Measurements from ENCODE around the gene INSM2. TPM values are rescaled to one million over a fixed set of nuclear protein-coding genes. Genes with fewer than 3 reads are reported as not detected.

Gene INSM2
- total and polyA plus RNA-seq, 2 of the 4 experiments (the other 2 are of a cell fraction) = not detected

GRCh38 chr14:35519986-35520385 lies 14.0 kb upstream of the INSM2 start:
- Histone ChIP-seq H3K4me3 (ENCODE audit: insufficient read depth, low read depth, low read length) (no peak overlapping the region), H3K23ac (ENCODE audit: low read depth, low read length) (no peak overlapping the region), H3K27me3 (ENCODE audit: control insufficient read depth, insufficient read depth, low read length) (peaks cover 2% of the 10 kb centered on the region; the same call in 1 of the 2 replicates), H3K27ac (ENCODE audit: insufficient read depth, low read length) (no peak overlapping the region), H3K14ac (replicated peaks; ENCODE audit: low read depth, low read length) (no peak overlapping the region), H4K8ac (ENCODE audit: low read depth in 2 of 2, low read length in 2 of 2) (no peak overlapping the region), H2AK9ac (replicated peaks; ENCODE audit: low read depth, low read length, poor library complexity) (no peak overlapping the region), H3K79me1 (ENCODE audit: low read depth in 1 of 2, low read length in 2 of 2) (no peaks in the 10 kb centered on the region), H2BK20ac (ENCODE audit: low read depth, low read length) (no peak overlapping the region), H3K9me3 (ENCODE audit: control insufficient read depth, insufficient read depth, low read length) (no peaks in the 10 kb centered on the region), H2AFZ (replicated peaks; ENCODE audit: low read length, poor library complexity) (no peak overlapping the region), H3K56ac (ENCODE audit: extremely low read depth, insufficient read depth, low read length) (no peak overlapping the region), H3K4me1 (ENCODE audit: control insufficient read depth, insufficient read depth, low read length) (no peaks in the 10 kb centered on the region), H2AK5ac (ENCODE audit: low read depth, low read length) (no peak overlapping the region), H3K4me2 (ENCODE audit: low read depth, low read length) (no peak overlapping the region), H3K9ac (ENCODE audit: low read depth, low read length) (no peak overlapping the region), H4K5ac (ENCODE audit: low read depth, low read length) (no peak overlapping the region), H3K4ac (ENCODE audit: low read depth, low read length) (no peak overlapping the region), H2BK120ac (ENCODE audit: low read depth, low read length) (no peak overlapping the region), H3K18ac (ENCODE audit: low read depth, low read length) (no peak overlapping the region), H4K91ac (ENCODE audit: insufficient read depth, low read depth, low read length) (no peak overlapping the region), H3K36me3 (ENCODE audit: control insufficient read depth, insufficient read depth, low read length) (no peaks in the 10 kb centered on the region), H4K20me1 (ENCODE audit: insufficient read depth, low read length) (no peaks in the 10 kb centered on the region), H3K9me1 (ENCODE audit: insufficient read depth, low read length) (no peaks in the 10 kb centered on the region), H2BK5ac (ENCODE audit: low read depth, low read length, poor library complexity, severe bottlenecking) (no peak overlapping the region), H2BK15ac (ENCODE audit: low read depth, low read length) (no peak overlapping the region)
- in situ Hi-C loops (cut with MboI; ENCODE audit: low sequenced_read_pairs) (no loop called here), dilution Hi-C loops (cut with HindIII; ENCODE audit: low sequenced_read_pairs, unreplicated experiment) (no loop called here), intact Hi-C loops (cut with micrococcal nuclease) (no loop called here)
- TF ChIP-seq SMC3 (IDR thresholded peaks at IDR 0.05; ENCODE audit: low read depth, low read length) = no peak
- TF ChIP-seq CHD1 (IDR thresholded peaks at IDR 0.05; ENCODE audit: low read depth, low read length) = no peak
- TF ChIP-seq BHLHE40 (IDR thresholded peaks at IDR 0.05; ENCODE audit: low read depth, low read length) = no peak
- TF ChIP-seq CTCF (conservative IDR thresholded peaks at IDR 0.05; ENCODE audit: low read depth, low read length) = no peak
- DNase-seq = no peak
- no CpG with 5 or more reads among the region's 2 CpGs for WGBS, 2 experiments (ENCODE audit: extremely low coverage in 2 of 2, insufficient read length in 1 of 2)
- BruUV-seq (replicated peaks) = no TSS peak
- ATAC-seq (ENCODE audit: low read depth) = no peak
- ChIA-PET CTCF (interaction anchor here (0.6 kb wide), 2 partner anchors 455 to 1086 kb away, joined by 3 to 7 read pairs; no protein-coding TSS in a partner anchor), POLR2A (ENCODE audit: unreplicated experiment) (no interaction called here)
